ENCODE measurements around the gene SYT6.

Gene SYT6

DNA sequence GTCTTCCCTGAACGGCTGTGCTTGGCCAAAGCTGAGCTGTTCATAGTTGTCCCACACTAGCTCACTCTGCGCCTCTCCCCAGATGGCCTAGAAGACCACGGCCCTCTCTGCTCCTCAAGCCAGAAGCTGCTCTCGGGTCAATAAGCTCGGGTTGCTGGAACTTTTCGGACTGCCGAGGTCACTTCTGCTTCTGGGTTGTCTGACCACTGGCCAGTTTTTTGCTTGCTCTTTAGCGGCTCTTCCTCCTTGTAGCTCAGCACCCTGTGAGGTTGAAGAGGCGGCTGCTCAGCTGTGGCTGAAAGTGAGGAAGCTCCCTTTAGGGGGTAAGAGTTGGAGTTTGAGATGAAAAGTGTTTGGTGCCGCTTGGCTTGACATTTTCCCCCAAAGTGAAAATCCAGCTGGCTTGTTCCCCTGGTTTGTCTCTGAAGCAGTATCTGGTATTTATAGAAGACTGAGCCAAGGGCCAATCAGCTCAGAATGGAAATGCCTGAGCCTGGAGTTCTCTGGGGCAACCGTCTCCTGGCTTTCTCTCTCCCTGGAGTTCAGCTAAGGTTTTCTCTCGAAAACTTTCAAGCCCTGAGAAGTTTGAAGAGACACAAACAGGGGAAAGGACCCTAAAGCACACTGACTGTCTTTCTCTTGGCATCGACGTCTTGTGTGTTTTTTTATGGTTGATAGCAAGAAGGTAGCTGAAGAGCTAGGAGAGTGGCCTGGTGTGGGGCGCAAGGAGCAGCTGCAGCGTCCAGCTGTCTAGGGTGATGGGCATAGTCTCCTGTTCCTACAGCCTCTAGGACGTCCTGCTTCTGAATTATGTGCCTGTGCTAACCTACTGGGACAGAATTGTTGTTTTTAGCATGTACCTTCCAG, 72.0 kb downstream of the SYT6 start:
- DNase-seq (ENCODE audit: low read depth) = no peak
- TF ChIP-seq, protein P1, sequence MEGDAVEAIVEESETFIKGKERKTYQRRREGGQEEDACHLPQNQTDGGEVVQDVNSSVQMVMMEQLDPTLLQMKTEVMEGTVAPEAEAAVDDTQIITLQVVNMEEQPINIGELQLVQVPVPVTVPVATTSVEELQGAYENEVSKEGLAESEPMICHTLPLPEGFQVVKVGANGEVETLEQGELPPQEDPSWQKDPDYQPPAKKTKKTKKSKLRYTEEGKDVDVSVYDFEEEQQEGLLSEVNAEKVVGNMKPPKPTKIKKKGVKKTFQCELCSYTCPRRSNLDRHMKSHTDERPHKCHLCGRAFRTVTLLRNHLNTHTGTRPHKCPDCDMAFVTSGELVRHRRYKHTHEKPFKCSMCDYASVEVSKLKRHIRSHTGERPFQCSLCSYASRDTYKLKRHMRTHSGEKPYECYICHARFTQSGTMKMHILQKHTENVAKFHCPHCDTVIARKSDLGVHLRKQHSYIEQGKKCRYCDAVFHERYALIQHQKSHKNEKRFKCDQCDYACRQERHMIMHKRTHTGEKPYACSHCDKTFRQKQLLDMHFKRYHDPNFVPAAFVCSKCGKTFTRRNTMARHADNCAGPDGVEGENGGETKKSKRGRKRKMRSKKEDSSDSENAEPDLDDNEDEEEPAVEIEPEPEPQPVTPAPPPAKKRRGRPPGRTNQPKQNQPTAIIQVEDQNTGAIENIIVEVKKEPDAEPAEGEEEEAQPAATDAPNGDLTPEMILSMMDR (IDR thresholded peaks at IDR 0.05; ENCODE audit: low read depth, low read length, missing control alignments) = no peak
- H3K4me3 ChIP-seq (ENCODE audit: low read depth, low read length) = no peak overlapping the region

DNA sequence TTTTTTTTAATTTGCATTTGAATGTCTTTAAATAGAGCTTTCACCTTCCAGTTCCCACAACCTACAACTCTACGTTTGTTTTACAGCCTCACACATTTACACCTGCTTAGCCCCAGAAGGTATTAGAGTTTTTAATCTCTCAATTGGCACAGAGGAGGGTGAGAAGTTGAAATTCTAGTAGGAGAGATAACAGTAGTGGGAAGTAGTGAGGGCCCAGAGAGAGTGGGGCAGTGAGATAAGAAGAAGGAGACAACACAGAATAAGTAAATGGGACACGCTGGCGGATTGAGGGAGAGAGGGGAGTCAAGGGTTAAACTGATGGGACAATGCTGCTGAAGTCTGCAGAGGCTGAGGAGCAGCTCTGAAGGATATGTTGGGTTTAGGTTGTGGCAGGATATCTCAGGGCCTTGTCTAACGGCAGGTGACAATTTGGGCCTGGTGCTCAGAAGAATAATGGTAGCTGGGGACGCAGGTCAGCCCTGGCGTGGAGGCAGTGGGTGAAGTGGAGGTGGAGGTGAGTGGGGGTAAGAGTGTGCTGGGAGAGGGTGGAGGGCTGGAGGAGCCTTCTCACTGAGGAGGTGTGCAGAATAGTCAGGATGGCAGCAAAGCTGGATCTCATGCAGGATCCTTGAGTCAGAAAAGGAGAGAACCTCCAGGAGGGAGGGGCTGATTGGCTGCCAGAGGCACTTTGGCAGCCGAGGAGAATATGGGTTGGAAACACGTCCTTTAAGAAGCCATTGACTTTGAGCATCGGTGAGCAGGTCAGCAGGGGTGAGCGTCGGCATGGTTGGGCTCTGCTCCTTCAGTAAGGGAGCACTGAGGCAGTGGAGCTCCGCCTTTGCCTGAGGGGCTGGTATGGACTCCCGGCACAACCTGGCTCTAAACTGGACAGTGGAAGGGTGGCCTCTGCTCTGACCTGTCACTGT, 72.9 kb downstream of the SYT6 start:
- no peak overlapping the region for H3K4me3 ChIP-seq (ENCODE audit: low read depth, low read length)
- DNase-seq (ENCODE audit: low read depth) = no peak
- TF ChIP-seq, protein P1 (IDR thresholded peaks at IDR 0.05; ENCODE audit: low read depth, low read length, missing control alignments) = no peak

DNA sequence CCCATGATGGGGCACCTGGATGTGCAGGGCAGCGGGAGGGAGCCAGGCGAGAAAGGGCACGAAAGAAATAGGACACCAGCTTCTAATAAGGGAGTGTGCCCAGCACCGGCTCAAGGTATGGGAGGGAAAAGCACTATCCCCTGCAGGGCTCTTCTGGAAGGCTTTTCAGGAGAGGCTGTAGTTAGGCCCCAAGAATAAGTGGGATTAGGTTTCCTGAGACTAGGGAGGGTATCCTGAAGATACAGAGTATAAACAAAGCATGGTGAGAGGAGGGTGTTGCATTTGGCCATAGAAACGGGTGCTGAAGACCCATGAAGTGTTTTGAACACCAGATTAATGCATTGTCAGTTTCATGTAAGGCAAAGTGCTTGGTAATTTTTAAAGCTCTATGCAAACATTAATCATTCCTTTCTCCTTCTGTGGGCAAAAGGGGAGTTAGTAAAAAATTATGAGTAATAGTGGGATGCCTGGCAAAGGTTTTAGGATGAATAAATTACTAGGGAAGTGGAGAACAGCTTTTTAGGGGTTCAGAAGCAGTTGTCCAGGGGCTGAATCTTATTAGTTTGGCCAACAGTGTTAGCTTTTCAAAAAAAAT, 74.0 kb downstream of the SYT6 start:
- DNase-seq (ENCODE audit: low read depth) = no peak
- TF ChIP-seq, protein P1 (IDR thresholded peaks at IDR 0.05; ENCODE audit: low read depth, low read length, missing control alignments) = no peak
- no peak overlapping the region for H3K4me3 ChIP-seq (ENCODE audit: low read depth, low read length)

DNA sequence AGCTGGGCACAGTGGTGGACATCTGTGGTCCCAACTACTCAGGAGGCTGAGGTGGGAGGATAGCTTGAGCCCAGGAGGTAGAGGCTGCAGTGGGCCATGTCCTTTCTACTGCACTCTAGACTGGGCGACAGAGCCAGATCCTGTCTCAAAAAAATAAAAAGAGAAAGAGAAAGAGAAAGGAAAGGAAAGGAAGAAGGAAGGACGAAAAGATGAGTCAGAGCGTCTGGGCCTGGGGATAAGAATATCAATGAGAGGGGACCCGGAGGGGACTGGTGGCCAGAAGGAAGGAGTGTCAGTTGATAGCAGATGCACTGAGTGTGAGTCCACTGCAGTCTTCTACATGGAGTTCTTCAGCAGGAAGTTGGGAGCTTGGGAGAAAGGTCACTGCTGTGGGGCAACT, 75.6 kb downstream of the SYT6 start:
- DNase-seq (ENCODE audit: low read depth) = no peak
- TF ChIP-seq, protein P1 (IDR thresholded peaks at IDR 0.05; ENCODE audit: low read depth, low read length, missing control alignments) = no peak
- H3K4me3 ChIP-seq (ENCODE audit: low read depth, low read length) = no peak overlapping the region

DNA sequence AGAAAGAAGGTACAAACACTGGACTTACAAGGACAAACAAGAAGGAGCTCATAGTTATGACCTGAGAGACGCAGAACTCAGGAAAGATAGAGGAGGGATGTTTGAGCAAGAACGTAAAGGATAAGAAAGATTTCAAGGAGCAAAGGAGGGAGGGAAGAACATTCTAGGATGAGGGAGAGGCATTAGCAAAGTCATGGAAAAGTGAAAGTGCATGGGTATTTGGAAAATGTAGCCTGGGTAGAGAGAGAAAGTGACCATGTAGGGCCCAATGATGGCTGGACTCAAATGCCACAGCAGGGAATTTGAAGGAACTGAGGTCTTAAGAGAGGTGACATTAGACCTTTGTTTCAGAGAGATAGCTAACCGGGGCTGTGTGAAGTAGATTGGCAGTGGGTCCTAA, 76.5 kb downstream of the SYT6 start:
- TF ChIP-seq, protein P1 (IDR thresholded peaks at IDR 0.05; ENCODE audit: low read depth, low read length, missing control alignments) = no peak
- no peak overlapping the region for H3K4me3 ChIP-seq (ENCODE audit: low read depth, low read length)

DNA sequence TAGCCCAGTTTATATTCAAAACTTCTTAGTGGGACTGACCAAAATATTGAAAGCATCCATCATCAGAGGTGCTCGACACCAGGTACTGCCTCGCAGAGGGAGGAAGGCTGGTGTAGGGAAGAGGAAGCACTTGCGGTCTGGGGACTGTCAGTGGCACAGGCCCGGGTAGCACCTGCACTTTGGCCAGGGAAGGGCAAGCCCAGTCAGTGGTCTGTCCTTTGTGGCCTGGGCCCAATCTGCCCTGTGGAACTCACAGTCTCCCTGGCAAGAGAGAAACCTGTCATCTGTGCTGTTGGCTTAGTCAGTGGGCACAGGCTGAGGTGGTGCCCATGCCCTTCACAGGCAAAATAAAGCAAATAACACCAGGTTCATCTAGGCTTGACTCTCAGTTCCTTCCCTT, 77.4 kb downstream of the SYT6 start:
- TF ChIP-seq, protein P1 (IDR thresholded peaks at IDR 0.05; ENCODE audit: low read depth, low read length, missing control alignments) = no peak
- no peak overlapping the region for H3K4me3 ChIP-seq (ENCODE audit: low read depth, low read length)
- no peak for DNase-seq (ENCODE audit: low read depth)

More for the DNA sequence above, 76.5 kb downstream of the SYT6 start:
- DNase-seq (ENCODE audit: low read depth) = no peak

All from GM12864 (cell line).